NCI-H2107 (cell line): ENCODE results near the gene SLC22A17.

Experiments
- DNase-seq: peaks from one replicate; lab custom pipeline; 2025; lab: John Stamatoyannopoulos, UW

Gene SLC22A17

DNA sequence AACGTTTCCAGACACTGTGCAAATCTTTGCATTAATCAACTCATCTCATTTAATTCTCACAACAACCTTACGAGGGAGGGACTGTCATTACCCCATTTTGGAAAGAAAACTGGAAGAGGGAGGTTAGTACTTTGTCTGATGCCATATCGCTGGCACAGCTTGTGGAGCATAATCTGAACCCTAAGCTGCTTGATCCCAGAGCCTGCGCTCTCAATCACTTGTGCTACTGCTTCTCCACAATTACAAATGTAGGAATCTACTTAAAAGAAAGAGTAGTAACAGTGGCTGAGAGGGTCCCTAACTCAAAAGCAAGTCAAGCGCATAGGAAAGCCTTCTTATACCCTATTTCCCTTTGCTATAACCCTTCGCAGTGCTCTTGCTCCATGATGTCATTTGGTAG, 9.1 kb upstream of the SLC22A17 start:
- no peak for DNase-seq

DNA sequence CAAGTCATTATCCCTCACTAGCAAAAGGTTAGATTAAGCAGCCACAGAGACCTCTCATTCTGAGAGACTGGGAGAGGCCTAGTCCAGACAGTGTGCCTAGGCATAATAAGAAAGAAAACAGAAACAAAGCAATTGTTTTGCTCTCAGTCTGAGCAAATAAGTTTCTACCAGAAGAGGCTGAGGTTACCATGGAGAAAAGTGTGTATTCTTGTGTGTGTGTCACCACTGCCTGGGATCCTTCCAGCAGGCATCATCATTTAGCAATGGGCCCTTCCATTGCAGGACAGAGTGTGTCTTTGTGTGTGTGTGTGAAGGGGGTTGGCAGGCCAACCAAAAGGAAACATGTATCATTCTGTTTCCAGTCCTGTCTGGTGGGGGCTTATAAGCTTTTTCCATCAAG, 8.6 kb upstream of the SLC22A17 start:
- DNase-seq = no peak

DNA sequence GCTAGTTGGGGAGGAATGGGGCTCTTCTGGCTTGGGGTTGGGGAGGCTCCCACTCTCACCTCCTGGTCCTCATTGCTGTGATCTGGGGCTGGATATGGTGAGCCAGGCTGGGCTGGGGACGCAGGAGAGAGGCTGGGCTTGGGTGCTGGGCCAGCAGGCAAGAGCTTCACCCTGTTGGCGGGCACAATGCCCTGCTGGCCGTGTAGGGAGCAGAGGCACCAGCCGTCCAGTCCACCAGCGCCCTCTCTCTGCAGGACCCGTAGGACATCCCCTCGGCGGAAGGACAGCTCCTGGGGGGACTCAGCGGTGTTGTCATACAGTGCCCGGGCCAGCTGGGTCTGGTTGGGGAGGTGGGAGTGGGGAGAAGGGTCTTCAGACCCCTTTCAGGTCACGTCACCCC, 7.8 kb upstream of the SLC22A17 start:
- DNase-seq = no peak

DNA sequence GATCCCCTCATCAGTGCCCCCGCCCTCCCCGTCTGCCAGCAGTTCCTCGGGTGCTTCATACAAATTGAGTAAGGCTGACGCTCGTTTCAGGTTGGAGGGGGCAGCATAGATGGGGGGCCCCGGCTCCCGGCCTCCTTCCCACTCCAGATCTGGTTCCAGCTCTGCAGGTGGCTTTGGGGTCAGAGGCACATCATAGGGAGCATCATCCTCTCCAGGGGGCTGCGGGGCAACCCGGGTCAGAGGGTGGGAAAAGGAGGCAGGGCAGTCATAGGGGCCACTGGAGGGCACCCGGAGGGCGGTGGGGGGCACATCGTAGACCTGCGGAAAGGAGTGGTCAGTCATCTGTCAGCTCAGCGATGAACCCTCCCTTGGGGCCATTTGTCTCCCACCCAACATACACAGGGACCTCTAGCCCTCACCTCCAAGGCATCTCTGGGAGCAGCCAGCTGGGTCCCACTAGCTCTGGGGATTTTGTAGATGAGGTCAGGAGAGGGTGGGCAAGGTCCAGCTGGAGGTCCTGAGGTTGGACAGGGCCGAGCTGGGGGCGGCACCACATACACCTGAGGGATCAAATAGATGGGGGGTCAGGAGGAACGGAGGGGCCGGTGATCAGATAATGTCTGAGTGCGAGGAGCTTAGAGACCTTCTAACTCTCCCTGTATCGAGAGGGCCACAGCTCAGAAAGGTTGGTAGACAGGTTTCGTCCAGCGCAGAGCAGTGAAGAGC, 7.2 kb upstream of the SLC22A17 start:
- no peak for DNase-seq

DNA sequence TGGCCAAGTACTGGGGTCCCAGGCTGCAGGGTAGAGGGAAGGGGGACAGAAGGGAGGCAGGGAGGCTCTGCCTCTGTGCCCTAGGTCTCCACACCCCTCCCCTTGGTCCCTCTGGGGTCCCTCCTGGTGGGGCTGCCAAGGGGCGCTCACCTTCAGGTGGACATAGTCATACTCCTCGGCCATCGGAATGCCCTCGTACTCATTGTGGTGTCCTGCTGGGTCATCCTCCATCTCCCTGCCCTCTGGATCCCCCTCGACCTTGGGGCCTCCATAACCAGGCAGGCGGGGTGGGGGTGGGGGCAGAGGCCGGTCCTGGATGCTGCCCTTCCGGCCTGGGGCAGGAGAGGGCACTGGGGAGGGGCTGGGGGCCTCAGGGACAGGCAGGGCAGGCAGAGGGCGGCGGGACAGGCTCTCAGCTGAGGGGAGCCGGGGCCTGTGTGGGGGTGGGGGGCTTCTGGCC, 6.5 kb upstream of the SLC22A17 start:
- no peak for DNase-seq

DNA sequence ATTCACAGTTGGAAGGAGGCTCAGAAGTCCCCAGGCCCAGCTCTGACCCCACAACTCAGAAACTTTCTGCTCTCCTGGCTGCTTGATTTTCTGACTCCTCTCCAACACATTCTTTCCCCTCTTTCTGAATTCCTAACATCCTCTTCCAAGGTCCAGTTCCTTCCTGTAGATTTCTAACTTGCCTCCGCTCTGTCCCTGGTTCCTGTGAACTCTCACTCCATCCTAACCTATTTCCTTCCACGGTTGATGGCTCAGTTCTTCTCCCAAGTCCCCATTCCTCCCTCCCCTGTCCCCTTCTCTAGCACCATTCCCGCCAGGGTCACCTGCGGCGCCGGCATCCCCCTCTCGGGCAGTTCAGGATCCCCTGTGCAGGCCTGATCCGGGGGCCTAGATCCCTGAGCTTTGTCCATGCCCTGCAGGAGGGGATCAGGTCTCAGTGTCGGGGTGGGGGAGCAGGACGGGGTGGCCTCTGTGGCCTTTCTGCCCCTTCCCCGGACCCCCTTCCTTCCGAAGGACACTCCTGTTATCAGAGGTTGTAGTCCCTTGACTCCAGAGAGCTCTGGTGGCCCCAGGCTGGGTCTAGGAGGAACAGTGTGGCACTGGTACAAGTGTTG, 6.0 kb upstream of the SLC22A17 start:
- DNase-seq = no peak

DNA sequence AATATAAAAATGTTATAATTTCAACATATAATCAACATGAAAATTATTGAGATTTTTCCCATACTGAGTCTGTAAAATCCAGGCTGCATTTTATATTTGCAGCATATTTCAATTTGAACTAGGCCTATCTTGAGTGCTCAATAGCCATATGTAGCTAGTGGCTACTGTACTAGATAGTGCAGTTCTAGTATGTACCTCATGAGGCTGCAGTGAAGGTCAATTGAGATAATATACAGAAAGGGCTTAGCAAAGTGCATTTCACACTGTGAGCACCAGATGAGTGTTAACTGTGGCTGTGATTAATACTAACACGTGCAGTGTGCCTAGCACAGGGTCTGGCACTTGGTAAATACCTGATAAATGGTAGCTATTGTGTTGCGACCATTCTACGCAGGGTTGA, 5.4 kb upstream of the SLC22A17 start:
- DNase-seq = no peak

DNA sequence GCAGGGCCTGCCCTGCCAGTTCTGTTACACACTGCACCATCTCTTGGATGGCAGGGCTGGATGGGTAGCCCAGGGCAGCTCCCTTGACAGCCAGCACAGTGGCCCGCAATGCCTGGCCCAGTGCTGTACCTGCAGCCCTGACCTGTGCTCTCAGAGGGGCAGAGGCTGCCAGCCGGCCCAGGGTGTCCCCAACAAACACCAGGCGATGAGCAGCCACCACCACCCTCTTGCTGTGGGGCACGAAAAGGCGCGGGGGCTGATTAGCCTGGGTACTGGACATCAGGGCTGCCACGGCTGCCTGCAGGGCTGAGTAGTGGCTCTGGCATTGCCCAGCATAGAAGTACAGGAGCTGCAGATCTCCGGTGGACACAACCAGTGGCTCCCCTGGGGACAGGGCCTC, 4.6 kb upstream of the SLC22A17 start:
- no peak for DNase-seq

DNA sequence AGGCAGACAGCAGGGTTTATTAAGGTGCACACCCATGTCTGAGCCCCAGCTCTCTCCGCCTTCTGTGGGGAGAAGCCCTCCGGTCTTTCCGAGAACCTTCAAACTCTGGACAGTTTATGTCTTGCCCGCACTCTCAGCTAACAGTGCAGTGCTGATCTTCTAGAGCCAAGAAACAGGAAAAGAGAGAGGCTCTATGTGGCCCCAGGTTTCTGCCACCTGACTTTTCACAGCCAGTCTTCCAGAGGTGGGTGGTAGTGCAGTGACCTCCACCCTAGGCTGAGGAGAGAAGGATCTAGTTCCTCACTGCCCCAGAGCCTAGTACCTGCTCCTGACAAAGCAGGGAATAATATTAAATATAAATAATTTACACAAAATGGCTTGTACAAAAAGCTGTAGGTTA, 4.0 kb upstream of the SLC22A17 start:
- no peak for DNase-seq

DNA sequence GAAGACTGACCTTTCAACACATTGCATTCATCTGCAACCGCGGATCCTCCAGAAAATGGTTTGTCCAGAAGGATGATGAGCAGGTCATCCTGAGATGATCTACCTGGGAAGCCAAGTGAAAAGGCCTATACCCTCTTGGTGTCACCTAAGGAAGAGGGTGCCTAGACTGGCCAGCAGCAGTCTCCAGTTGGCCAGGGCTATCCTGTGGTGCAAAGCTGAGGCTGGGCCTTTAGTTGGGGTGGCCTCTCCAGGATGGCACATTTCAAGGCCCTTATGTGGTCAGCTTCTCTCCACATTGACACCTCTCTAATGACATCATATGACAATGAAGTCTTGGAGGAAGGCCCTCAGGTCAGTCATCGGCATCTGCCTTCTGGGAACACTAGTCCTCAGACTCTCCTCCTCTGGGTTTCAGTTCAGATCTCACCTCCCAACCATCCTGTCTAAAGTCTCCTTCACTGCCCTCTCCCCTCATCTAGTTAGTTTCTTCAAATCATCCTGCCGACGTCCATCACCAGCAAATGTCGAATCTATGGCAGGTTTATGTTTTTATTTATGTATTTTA, 3.3 kb upstream of the SLC22A17 start:
- DNase-seq = no peak

DNA sequence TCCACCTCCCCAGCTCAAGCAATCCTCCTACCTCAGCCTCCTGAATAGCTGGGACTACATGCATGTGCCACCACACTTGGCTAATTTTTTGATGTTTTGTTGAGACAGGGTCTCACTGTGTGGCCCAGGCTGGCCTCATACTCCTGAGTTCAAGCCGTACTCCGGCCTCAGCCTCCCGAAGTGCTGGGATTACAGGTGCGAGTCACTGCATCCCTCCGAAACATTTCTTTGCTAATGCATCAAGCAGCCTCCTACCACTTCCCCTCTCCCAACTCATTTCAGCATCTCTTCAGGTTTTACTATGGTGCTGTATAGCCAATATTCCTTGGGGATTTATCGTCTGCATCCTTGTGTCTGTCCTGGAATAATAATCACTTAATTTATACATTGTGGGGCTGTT, 2.3 kb upstream of the SLC22A17 start:
- no peak for DNase-seq

DNA sequence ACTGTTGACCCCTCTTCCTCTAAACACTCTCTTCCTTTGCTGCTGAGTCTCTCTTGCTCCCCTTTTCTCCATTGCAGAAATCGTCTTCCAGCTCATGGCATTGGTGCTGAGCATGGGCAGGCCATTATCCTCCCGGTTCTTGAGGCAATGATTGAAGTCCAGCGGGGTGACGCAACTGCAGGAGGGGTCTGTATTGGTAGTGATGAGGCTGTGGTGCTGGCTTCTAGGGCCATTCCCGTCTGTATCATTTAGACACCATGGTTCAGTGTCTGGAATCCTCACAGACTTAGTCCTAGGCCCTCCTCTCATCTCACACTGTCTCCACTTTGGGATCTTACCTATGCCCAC, 720 bp upstream of the SLC22A17 start:
- DNase-seq = no peak

DNA sequence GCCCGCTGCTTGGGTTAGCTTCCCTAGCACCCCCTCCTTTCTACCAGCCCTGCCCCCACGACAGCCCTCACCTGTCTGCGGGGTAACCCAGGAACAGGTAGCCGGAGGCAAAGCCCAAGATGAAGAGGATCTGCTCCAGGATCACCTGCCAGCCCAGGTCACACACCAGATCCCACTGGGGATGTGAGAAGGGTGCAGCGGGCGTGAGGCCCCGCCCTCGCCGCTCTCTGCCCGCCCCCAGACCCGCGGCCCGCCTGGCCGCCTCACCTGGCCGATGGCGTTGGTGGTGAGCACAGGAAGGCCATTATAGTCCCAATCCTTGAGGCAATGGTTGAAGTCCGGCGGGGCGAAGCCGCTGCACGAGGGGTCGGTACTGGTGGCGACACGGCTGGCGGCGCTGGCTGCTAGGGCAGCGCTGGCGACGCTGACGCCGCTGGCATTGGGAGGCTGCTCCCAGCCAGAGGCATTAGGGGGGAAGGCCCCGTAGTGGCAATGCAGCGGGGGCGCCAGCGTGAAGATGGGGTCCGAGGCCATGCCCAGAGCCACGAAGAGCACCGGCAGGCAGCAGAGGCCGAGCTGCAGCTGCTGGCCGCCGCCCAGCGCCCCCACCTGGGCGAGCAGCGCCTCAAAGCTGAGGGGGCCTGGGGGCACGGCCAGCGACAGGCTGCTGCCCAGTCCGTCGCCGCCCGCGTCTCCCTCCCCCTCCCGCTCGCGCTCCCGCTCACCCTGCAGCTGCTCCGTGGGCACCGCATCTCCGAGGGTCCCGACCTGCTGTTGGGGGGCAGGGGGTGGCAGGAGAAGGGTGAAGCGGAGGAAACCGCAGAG, 794 bp downstream of the SLC22A17 start:
- DNase-seq = no peak

DNA sequence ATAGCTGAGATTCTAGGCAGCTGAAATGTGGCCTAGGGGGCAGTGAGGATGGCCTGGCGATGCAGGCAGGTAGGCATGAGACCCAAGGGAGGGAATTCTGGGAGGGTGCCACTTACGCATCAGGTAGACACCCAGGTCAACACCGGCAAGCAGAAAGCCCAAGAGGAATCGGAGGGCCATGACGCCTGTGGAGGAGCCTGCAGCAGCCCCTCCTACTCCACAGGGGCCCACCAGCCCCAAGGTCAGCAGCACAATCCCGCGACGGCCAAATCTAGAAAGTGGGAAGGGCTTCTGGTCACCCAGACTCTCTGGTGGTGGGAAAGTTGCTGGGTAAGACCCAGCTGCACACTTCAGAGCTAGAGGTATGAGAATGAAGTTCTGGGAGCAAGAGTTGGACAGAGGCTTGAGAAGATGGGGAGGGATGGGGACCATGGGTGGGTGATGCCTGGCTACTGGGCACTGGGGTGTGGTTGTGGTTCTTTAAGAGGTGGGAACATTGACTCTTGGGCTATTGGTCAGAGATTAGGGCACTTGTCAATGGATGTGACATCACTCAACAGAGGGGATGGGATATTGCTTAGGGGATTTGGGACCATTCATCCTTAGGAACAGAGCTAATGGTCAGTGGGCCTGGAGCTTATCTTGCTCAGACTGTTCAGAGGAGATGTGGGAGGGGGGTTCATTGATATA, 3.4 kb downstream of the SLC22A17 start:
- DNase-seq = no peak

DNA sequence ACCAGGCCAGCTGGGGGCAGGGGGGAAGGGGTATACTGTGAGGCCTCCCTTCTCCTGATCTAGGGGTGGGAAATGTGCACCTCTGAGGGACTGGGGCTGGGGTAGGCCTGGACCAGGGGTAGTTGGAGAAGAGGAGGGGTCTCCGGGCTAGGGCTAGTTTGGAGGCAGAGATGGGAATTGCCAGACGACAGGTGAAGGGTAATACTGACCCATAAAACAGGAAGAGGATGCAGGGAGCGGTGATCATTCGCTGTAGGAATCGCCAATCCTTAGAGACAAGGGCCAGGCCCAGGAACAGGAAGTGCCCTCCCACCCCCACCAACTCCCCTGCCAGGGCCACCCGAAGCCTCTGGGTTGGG, 4.4 kb downstream of the SLC22A17 start:
- DNase-seq = no peak

DNA sequence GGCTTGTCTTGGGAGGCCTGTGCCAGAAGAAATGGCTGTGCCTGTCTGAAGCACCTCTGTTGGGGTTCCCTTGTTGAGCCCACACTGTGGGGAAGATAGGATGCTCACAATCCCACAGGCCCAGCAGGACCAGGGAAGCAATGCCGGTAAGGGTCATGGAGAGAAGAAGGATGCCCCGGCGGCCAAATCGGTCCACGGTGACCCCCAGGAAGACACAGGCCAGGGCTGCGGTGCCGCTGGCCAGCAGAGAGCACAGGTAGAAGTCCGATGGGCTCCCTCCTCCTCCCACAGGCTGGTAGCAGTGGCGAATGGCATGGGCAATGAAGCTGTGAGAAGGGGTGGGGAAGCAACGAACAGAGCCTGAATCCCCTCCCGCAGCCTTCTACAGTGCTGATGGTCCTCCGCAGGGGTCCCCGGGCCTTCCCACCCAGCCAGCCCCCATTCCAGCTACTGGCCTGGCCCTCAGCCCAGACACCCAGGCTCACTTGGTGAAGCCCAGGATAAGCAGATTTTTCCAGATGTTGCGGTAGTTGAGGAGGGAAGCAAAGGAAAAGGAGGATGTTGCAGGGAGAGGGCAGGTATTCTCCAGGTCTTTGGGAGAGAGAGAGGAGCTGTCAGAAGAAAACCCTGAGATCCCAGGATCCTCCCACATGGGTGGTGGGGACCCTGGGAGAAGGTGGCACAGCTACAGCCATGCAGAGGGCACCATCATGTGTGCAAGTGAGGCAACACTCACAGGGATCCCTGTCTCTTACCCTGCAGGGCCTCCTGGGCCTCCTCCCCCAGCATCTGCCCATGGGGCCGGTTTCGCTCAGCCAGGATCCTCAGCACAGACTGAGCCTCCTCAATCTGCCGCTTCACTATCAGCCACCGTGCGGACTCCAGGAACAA, 5.0 kb downstream of the SLC22A17 start:
- no peak for DNase-seq

DNA sequence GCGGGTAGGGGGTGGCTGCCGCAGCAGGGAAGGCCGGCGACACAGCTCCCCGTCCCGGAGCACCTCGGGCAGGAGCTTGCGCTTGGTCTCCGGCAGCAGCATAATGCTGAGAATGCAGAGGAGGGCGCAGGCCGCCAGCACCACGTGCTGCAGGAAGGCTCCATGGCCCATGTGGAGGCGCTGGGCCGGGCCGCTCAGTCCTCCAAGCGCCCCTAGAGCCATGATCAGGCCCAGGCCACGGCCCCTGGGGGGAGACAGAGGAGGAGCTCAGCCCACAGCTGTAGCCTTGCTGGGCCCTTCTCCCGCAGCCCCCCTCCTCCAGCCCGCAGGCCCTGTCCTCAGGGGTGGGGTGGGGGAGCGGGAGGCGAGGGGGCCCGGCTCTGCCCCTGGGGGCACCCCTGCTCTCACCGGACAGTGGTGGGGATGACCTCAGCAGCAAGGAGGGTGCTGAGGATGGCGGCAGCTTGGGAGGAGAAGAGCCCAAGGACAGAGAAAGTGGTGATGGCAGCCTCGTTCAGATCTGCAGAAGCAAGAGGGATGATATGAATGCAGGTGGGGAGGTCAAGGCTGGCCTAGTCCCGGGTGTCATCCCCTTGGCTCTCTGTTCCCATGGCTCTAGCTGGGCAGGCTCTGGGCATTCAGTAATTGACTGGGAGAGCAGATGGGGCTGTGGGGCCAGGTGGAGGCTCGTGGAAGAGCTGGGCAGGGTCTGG, 5.8 kb downstream of the SLC22A17 start:
- DNase-seq = no peak

DNA sequence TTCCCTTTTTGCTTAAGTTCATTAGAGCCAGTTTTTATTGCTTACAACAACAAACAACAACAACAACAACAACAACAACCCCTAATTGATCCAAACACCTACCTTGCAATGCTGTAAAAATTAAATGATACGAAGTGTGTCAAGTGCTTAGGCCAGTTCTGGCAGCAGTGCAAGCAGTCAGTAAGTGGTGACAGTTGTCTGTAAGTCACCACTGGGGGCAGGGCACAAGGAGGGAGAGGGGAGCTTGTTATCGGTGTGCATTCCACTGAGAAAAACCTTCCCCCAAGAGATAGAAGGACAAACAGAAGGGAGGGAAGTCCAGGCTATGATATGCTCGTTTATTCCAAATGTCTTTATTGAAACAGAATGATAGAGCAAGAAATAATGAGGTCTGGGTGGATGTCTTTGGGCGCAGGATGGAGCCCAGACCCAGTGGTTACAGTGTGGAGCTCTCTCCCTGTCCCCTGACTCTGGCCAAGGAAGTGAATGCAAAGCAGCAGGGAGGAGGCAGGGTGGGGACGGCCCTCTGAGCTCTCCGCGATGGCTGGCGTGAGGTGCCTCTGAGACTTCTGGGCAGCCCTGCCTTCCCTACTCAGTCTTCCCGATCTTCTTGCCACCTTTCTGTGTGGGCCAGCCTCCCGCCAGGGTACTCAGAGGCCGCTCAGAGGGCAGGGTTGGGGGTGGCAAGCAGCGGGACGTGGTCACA, 6.5 kb downstream of the SLC22A17 start:
- DNase-seq = no peak

DNA sequence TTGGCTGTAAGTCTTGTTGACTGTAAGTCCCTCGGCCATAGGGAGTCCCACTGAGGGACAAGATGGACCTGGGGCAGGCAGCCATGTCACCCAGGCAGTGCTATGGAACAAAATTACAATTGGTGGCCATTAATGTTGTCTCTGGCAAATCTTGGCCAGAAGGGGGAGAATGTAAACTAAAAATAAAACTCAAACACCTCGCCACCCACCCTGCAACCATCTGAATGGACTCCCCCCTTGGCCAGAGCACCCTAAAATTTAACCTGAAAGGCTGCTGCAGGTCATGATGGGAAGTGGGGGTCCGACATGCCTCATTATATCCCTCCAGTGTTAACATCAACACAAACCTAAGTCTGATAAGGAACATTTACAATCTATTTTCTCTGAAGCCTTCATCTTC, 8.2 kb downstream of the SLC22A17 start:
- DNase-seq = no peak
